HG02763 (cell line): ENCODE data around the gene UMOD.

ENCODE experiments used
- ATAC-seq: cut with Tn5 transposase; IDR thresholded peaks from one replicate; pipeline ENCODE4 v1.9.1; 2021; ENCODE audit warnings: mild to moderate bottlenecking, moderate library complexity; ENCODE audit not compliant: unreplicated experiment

Gene UMOD

GRCh38 chr16:20352615-20353014, at the start of gene UMOD:
UMOD (minus strand) TSS chr16:20352715; CDS start chr16:20350737, 1,978 bp downstream.
- ATAC-seq: no peak

GRCh38 chr16:20401475-20402016, 49.0 kb upstream of the UMOD start:
- no peak for ATAC-seq

GRCh38 chr16:20401066-20401465, 48.6 kb upstream of the UMOD start:
- ATAC-seq: no peak

- no peak for ATAC-seq
Observed at GRCh38 chr16:20399185-20399584, 46.7 kb upstream of the UMOD start.

GRCh38 chr16:20398603-20399002, 46.1 kb upstream of the UMOD start:
- no peak for ATAC-seq

GRCh38 chr16:20397468-20398074, 45.1 kb upstream of the UMOD start:
- no peak for ATAC-seq

- no peak for ATAC-seq
Observed at GRCh38 chr16:20396846-20397467, 44.4 kb upstream of the UMOD start.

- no peak for ATAC-seq
Observed at GRCh38 chr16:20395946-20396345, 43.4 kb upstream of the UMOD start.

GRCh38 chr16:20393801-20394577, 41.5 kb upstream of the UMOD start:
- no peak for ATAC-seq

- no peak for ATAC-seq
Observed at GRCh38 chr16:20391045-20391444, 38.5 kb upstream of the UMOD start.

- no peak for ATAC-seq
Observed at GRCh38 chr16:20388854-20389253, 36.3 kb upstream of the UMOD start.

GRCh38 chr16:20387978-20388377, 35.5 kb upstream of the UMOD start:
- no peak for ATAC-seq

- no peak for ATAC-seq
Observed at GRCh38 chr16:20385844-20386832, 33.6 kb upstream of the UMOD start.

GRCh38 chr16:20383106-20384029, 30.9 kb upstream of the UMOD start:
- no peak for ATAC-seq

- no peak for ATAC-seq
Observed at GRCh38 chr16:20382202-20382948, 29.9 kb upstream of the UMOD start.

- ATAC-seq: no peak
Observed at GRCh38 chr16:20380782-20381181, 28.3 kb upstream of the UMOD start.

- no peak for ATAC-seq
Observed at GRCh38 chr16:20377181-20377580, 24.7 kb upstream of the UMOD start.

GRCh38 chr16:20372701-20373100, 20.2 kb upstream of the UMOD start:
- no peak for ATAC-seq
